GM19238 (cell line): Measurements from ENCODE around the gene TMEM232.
A peak's percentile ranks its signal among the peaks of the same experiment; 100 is the strongest.
"Not testable (repeated sequence)": the region's sequence is repeated elsewhere in the genome, so short reads cannot be mapped to it uniquely, and the experiment has no call there.

ENCODE experiments used
- DNase-seq: peaks from one replicate; pipeline ENCODE4 v3.0.0; 2011; ENCODE audit warnings: low spot score; ENCODE audit not compliant: insufficient read length

TMEM232 gene

GRCh38 chr5:110726249-110727024, at the start of gene TMEM232:
TSS of gene TMEM232 (minus strand) at chr5:110726671. CDS start at chr5:110667352, 59,319 bp downstream.
- DNase-seq, result peak; percentile 27

- no peak for DNase-seq
Measured at GRCh38 chr5:110770286-110770685, 43.8 kb upstream of the TMEM232 start.

DNA sequence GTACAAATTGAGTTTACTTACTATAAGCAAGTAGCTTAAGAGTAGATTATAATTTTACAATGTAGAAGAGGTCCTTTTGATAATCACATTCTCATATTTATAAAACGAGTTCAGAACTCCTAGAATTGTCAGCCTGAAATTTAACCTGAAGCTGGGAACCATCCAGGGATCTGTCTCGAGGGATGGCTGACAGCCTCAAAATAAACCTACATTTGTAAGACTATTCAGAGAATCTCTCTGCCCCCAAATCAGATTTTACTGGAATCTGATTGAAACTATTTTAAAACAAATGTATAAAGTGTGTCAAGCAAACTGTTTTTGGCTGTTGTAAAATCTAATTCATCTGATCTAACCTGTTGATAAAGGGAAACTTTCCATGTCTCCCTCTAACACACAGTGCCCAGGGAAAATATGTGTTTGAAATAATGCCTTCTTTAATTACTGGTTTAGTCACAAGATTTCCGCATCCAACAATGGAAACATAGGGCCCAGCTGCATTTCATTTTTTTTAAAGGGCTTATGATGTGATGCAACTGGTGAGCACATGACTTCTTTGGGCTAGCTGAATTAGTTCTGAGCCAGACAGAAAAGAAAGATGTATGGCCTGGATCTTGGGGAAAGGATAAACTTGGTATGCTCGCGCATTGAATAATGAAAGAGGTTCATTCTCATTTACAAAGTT, 42.7 kb upstream of the TMEM232 start:
- DNase-seq, result no peak

DNA sequence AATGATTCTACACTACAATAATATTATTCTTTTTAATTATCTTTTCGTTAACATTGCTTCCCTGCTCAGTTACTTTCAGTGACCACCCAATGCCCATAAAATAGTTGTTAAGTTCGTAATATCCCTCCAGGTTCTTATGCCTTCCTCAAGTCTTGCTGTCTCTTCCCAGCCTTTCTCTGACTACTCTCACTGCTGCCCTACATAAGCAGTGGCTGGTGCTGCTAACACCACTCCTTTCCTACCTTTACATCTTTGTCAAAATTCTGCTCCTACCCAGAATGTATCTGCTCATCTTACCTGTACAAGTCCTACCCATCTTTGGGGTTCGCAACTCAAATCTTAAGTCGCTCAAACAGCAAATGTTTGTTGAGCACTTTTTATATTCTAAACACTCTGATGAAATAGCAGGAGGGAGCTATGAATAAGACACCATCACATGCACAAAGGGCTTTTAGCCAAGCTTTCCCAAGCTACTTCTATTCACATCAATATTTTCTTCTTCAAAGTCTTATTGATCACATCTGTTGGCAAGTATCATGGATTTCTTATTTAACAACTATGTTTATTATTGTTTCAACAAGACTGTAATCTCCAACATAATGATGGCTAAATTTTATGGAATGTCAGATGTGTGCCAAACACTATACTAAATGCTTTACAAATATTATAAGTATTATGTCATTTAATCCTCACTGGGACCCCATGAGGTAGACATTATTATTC, 41.8 kb upstream of the TMEM232 start:
- DNase-seq, result no peak

DNA sequence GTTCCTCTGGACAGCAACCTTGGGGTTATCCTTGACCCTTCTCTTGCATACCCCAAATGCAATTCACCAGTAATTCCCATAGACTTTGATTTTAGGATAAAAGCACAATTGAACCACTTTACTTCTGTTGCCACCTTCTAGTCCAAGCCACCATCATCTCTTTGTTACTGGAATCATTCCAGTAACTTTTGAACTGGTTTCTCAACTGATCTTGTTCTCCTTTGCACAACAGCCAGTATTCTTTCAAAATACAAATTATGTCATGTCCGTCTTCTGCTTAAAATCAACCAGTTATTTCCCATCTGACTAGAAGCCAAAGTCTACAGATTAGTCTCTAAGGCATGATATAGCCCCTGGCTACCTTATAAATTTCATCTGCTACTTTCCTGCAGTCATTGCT, 33.7 kb upstream of the TMEM232 start:
- no peak for DNase-seq

- no peak for DNase-seq
Measured at GRCh38 chr5:110757118-110757729, 30.8 kb upstream of the TMEM232 start.

GRCh38 chr5:110754181-110754580, 27.7 kb upstream of the TMEM232 start:
- no peak for DNase-seq

DNA sequence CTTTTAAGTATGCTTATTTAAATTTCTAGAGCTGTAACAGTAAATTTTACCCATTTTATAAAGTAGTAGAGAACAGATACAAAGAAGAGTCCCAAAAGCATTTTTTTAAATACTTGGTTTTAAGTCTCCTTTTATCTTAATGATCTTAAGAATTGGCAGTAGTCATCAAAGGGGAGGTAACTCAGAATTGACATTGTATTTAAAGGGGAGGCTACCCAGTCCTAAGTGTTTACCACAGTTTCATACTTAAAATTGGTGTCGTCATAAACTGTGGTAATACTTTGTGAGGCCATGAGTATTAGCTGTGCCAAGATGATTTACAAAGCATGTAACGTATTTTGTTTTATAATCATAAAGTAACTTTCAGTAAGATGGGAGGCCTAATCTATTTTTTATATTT, 27.1 kb upstream of the TMEM232 start:
- no peak for DNase-seq

GRCh38 chr5:110752953-110753352, 26.5 kb upstream of the TMEM232 start:
- no peak for DNase-seq

DNA sequence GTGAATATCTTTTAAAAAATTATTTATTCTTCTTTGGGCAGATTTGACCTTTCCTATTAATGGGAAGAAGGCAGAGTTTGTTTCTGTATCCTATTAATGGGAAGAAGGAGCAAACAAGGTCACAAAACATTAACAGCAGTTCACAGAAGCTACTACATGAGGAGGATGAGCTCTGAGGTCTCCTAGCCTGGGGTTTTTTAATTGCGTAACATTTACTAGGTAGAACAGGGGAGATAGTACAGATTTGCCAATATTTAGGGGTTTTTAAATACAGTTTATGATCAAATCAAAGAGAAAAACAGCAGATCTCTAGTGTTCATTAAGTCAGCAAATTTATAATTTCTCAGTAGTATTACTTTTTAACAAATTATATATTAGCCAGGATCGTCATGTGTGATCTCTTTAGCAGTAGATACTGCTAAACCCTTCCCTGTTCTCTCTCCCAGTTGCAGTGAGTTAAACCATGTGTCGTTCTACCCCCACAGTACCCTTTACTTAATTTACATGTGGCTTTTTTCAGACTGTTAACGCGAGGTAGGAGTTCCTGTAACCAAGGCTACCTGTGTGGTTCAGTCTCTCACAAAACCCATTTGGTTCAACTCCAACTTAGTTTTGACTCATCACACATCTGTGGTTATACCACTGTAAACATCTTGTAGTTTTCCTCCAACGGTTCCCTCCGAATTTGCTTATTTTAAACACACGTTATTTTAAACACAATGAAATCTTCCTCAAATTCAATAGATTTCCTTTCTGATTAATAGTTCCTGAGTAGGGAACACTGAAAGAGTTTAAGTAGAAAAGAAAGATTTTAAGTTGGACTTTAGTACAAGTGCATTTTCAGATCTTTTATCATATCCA, 25.7 kb upstream of the TMEM232 start:
- peak; percentile 32 for DNase-seq

DNA sequence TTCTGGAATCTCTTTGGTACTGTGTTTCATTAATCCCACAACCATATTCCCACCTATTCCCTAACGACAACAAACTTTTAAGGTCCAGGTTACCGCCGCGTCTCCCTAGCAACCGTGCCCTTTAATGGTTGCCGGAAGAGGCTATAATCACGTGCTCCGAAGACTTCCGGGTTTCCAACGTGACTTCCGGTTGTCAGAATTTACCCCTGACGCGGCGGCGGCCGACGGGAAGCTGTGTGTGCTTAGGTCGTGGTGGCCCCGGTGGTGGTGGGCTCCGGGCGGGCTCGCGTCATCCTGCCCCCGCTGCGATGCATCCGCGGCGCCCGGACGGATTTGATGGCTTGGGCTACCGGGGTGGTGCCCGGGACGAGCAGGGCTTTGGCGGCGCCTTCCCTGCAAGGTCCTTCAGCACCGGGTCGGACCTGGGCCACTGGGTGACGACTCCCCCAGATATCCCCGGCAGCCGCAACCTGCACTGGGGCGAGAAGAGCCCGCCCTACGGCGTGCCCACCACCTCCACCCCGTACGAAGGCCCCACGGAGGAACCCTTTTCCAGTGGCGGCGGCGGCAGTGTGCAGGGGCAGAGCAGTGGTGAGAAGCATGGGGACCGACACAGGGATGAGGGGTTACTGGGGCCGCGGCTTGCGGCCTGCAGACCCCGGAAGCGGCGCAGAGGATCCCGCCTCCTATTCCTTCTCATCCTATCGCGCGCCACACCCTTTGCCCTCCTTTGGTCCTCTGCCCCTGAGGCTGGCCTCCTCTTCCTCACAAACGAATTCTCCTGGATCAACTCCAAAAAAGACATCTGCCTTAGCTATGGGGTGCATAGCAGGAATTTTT, 12.6 kb upstream of the TMEM232 start, which contains the start of gene SLC25A46:
Gene SLC25A46 (plus strand): TSS at position 196 of the 840 bp plus-strand sequence. CDS start 113 bp downstream, at position 309.
- peak; percentile 60 for DNase-seq

GRCh38 chr5:110738503-110738811, 12.0 kb upstream of the TMEM232 start:
- peak; percentile 42 for DNase-seq

DNA sequence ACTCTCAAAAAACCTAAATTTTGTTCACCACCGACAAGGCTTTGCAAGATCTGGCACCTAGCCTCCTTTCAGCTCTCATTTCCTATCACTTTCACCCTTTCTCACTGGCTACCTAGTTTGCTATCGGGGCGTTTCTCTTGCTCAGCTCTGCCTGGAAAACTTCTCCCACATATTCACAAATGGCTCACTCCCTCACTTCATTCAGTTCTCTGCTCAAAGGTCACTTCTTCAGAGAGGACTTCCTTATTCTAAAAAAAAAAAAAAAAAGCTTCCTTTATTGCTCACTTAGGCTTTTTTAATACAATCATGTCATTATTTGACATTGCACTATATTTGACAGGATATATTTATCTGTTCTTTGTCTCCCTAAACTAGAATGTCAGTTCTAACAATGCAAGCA, 10.3 kb upstream of the TMEM232 start:
- DNase-seq, result no peak

GRCh38 chr5:110735556-110735955, 9.1 kb upstream of the TMEM232 start:
- no peak for DNase-seq

DNA sequence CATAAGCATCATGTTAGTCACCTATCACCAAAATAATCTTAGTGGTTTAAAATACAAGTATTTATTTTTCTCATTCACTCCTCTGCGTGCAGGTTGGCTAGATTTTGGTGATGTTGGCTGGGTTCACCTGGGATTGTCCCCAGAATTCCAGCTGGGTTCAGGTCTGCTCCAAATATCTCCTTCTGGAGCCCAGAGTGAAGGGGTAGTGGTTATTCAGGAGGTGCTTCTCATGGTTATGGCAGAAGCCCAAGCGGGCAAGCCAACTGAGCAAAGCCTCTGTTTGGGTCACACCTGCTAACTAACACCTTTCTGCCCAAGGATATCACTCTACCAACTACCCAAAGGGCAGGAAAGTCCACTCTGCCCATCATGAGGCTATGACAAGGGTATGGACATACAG, 7.6 kb upstream of the TMEM232 start:
- no peak for DNase-seq

DNA sequence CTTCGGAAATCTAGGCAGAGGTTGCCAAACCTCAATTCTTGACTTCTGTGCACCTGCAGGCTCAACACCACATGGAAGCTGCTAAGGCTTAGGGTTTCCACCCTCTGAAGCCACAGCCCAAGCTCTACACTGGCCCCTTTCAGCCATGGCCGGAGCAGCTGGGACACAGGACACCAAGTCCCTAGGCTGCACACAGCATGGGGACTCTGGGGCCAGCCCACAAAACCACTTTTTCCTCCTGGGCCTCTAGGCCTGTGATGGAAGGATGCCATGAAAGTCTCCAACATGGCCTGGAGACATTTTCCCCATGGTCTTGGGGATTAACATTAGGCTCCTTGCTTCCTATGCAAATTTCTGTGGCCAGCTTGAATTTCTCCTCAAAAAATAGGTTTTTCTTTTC, 5.0 kb upstream of the TMEM232 start:
- not testable (repeated sequence) for DNase-seq

- DNase-seq, result no peak
Measured at GRCh38 chr5:110727025-110727314, 499 bp upstream of the TMEM232 start.

GRCh38 chr5:110718311-110718710, 8.2 kb downstream of the TMEM232 start:
- DNase-seq, result no peak

DNA sequence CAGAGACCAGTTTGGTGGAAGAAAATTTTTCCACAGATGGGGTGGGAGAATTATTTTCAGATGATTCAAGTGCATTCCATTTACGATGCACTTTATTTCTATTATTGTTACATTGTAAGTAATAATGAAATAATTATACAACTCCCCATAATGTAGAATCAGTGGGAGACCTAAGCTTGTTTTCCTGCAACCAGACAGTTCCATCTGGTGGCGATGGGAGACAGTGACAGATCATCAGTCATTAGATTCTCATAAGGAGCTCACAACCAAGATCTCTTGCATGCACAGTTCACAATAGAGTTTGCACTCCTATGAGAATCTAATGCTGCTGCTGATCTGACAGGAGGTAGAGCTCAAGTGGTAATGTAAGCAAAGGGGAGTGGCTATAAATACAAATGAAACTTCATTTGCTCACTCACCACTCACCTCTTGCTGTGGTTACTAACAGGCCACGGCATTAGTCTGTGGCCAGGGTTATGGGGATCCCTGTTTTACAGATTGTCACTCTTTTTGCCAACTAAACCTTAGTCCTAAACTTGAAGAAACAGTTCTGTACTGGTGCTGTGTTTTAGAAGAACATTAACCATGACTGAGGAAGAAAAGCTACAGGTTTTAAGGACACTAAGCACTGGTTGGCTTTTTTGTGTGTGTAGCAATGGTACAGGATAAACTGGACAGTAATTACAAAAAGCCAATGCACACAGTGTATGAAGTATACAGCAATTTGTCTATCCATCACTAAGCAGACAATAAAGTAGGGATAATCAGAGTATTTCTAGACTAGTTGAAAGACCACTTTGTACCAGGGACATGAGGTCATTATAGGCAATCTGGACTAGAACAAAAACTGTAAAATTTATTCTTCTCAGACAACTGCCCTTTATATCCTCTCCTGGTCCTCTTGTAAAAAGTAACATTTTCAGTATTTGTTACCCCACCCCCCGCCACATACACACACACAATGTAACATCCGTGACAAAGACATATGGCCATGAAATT, 9.9 kb downstream of the TMEM232 start:
- DNase-seq, result no peak
